GM19468 (cell line): ENCODE results near the gene TDRD9.

Experiments
- ATAC-seq: cut with Tn5 transposase; IDR thresholded peaks from one replicate; pipeline ENCODE4 v1.9.1; 2021; ENCODE audit warnings: mild to moderate bottlenecking, moderate library complexity, moderate number of reproducible peaks; ENCODE audit not compliant: unreplicated experiment; ENCODE audit errors: extremely low read depth

The TDRD9 gene

DNA sequence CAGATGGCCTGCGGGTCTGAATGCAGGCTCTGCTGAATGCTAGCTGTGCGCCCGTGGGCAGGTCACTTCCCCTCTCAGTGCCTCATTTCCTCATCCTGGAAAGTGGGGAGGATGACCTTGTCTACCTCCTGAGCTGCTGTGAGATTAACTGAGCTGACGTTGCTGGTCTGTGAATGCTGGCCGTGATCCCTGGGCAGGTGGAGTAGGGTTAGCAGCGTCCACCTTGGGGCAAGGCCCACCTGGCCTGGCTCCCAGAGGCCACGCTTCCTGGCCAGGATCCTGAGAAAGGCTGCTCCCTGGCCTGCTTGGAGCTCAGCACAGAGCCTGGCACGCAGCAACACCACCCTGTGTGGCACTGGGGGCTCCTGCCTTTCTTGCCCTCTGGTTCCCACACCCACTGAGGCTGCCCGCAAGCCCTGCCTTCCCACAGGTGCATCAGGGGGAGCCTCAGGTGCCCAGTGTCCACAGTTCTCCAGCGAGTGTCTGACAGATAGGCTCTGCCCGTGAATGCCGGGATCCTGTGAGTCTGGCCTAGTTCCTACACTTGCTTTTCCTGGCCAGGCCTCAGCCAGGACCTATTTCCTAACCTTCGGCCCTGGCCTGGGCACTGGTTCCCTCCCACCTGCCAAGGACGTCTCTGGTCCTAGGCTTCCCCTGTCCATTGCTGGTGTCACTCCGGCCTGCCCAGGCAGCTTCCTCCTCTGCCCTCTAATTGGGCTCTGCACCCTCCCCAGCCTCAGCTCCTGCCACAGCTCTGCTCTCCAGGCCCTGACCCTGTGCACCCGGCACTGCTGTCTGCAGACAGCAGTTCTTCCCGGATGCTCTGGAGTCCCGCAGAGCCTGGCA lies 37.2 kb upstream of the TDRD9 start:
- ATAC-seq, result no peak

DNA sequence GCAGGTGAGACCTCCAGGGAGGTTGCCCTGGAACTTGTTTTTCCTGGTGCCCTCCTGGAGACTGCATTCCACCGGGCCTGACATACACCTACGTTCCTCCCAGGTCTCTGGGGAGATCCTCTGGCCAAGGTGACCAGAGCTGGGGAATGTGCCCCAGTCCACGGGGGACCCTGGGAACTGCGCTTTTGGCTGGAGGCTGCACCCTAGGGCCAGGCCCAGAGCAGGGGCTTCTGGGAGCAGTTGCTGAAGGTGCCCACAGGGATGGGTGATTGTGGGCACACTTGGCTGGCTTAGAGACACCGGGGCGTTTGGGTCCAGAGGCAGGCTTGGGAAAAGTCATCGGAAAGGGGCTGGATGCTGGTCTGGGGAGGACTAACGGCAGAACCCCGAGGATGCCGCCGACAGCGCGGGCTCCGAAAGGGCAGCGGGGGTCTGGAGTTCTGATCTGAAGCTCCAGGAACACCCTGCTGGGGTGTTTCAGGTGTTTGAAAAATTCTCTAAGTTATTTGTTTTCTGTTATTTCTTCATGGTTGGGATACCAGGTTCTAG lies 36.5 kb upstream of the TDRD9 start:
- no peak for ATAC-seq

DNA sequence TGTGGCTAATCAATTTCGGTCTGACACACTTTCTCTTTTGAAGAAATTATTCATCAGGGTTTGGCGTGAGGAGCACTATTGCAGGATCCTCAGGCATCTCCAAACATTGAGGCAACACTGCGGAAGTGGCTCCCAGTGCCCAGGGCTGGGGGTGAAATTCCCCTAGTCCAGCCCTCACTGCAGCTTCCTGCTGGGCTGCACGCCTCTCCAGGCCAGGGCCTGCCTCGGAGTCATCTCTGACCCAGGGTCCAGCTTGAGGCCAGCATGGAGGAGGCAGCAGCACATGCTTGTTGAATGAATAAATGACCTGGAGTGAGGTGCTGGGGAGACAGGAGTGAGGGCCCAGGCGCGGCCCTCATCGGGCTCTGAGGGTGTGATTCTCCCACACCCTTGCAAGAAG lies 36.0 kb upstream of the TDRD9 start:
- no peak for ATAC-seq

DNA sequence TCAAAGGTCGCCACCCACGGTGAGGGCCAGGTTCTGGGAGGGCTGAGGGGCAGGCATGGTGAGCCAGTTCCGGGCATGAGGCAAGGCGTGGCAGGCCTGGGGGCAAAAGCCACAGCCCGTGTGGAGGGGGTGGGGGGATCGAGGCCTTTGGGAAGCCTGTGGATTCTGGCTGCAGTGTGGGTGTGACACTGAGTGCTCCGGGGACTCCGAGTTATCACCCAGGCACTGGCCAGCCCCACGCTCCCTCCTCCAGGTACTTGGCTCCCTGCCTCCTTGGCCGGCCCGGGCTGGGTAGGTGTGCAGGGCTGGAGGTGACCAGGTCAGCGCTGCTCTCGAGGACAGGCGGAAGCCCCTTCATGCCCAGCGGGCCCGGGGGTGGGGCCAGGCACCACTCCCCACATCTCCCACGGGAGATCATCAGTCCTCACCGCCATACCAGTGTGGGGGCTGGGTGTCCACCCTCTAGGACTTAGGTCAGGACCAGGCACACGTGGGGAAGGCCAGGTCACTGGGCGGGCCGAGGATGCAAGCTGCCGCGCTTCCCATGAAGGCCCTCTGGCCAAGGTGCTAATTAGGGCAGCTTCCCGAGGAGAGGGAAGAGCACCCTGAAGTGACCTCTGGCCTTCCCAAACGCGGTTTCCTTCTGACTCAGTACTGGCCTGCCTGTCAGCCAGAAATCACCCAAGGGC lies 34.1 kb upstream of the TDRD9 start:
- no peak for ATAC-seq

DNA sequence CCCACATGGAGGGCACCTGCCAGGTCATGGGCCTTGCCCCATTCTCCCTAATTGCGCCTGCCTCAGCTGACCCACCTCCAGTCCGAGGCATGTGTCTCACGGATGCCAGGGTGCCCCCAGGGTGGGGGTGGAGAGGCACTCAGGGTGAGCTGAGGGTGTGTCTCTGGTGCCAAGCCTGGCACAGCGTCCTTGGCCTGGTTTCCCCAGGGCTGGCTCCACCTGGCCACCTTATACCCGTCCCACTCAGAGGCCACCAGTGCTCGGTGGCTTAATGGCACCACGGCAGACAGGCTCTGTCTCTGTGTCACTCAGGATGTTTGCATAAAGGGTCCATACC lies 33.6 kb upstream of the TDRD9 start:
- no peak for ATAC-seq

DNA sequence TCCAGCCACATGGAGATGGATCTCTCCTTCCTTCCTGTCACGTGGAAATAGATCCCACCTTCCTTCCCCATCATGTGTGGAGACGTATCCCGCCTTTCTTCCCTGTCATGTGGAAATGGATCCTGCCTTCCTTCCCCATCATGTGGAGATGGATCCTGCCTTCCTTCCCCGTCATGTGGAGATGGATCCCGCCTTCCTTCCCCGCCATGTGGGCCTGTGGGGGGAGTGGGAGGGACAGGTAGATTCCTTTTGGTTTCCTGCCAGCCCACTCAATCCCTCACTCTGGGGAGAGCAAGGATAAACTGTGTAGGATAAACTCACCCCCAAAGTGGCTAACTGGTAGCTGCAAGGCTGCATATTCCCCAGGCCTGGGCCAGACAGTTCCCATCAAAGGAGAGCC lies 31.7 kb upstream of the TDRD9 start:
- ATAC-seq, result no peak

DNA sequence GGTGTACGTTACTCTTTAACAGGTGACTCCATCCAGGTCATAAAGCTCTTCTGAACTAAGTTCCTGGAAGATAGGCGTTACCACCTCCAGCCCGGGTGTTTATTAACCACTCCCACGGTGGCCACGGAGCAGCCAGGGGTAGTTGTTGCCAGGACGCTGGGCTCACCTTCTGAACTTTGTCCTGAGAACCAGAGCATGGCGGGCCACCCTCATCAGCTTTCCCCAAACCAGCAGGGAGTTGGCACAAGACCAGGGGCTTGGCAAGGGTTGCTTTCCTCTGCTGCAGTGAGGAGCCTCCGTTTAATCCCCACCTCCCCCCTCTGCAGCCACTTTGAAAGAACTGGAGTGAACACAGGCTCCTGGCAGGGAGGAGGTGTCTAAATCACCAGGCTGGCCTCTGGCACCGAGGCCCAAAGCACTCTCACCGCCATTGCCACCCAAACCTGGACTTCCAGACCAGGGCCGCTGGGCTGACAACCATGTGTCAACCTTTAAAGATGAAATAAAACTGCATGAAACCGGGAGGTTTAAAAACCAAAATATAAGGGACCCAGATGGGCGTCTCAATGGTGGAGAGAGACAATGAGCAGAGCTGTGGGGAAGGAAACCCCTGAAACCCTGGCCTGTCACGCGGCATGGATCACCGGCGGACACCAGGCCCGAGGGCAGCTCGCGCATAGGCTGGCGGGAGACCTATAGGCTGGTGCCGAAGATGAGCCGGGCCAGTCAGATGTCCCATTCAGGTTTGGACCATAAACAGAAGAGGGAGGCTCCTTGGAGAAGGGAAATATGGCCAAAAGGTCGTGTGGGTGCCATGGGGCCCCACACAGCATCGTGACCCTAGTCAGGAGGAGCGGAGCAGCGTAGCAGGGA lies 30.9 kb upstream of the TDRD9 start:
- no peak for ATAC-seq

DNA sequence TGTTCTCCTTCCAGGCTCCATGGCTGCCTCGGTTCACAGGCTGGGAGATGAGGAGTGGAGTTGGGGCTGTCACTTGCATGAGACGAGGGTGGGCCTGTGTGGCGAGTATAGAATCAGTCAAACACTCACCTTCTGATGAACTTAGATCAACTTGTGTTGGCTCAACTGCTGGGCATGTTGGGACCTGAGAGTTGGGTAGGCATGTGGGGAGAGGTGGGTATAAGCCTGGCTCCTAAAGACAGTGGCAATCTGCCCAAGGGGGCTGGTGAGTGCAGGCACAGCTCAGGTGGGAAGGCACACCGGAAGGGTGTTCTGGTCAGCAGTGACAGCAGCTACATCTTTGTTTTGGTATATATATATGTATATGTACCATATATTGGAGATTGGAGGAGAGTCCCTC lies 30.1 kb upstream of the TDRD9 start:
- ATAC-seq, result no peak

DNA sequence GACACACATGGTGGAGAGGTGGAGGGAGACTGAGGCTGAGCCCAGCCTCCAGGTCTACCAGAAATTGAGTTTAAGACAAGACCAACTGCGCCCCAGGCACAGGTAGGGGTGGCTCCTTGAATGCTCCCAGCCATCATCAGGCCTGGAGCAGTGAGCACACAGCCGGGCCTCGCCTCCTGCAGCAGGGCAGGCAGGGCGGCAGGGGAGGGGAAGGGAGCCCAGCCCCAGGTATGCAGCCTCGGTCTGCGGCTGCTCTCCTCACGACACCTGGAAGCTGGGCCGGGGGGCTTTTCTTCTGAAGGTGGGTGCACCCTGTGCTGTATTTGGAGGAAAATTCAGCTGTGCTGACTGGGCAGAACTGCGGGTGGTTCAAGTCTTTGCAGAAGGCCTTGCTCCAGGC lies 29.5 kb upstream of the TDRD9 start:
- no peak for ATAC-seq

DNA sequence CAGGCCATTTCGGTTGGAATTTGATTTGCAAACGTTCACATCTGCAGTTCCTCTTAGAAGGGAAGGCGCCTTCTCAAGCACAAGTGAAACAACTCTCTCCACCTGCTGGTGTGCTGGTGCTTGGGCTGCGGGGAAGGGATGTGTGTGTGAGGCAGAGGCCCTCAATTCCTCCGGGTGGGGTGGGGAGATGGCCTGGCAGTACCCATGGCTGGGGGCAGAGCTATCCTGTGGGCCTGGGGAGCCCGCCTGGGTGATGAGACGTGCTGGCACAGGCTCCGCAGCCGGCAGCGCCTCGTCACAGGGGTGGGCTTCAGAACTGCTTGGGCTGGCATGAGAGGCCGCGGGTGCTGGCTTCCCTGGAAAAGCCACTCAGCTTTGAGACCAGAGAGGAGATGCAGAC lies 28.9 kb upstream of the TDRD9 start:
- no peak for ATAC-seq

DNA sequence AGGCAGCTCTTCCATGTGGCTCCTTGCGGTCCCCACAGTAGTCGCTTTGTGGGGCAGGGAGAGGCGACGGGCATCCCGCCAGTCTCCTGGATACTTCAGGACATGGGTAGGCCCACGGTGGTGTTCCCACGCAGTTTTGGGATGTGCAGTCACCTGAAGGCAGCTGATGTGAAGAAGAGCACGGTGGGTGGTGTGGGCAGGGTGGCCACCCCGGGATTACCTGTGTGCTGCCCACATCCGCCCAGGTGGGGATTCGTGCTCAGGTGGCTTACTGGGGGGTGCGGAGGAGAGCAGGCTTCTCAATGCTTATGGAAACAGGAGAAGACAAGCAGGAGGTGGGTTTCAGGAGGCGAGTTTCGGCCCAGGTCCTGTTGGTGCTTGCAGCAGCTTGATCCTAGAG lies 28.4 kb upstream of the TDRD9 start:
- ATAC-seq, result no peak

DNA sequence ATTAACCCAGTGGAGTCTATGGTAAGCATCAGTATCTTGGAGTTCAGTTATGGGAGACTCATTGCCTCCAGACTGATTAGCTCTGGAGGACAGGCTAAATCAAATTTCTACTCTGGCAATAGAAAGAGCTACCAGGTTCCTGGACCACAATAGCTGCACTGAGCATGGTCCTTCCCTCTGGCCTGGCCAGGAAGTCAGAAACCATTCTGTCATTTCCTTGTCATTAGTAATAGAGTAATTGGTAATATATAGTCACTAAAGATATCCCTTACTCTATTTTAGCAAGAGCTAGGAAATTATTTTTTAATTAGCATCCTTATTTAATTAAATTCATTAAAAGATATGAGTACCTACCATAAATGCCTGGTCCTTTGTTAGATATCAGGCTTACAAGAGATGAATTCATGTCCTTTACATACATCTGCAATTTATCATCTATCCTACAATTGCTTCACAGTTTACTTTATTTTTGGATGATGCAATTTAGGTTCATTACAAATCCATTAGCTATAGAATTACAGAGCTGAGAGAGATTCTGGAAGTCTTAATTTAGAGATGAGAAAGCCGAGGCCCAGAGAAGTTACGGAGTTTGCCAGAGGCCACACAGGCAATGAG lies 23.7 kb upstream of the TDRD9 start:
- ATAC-seq, result no peak

DNA sequence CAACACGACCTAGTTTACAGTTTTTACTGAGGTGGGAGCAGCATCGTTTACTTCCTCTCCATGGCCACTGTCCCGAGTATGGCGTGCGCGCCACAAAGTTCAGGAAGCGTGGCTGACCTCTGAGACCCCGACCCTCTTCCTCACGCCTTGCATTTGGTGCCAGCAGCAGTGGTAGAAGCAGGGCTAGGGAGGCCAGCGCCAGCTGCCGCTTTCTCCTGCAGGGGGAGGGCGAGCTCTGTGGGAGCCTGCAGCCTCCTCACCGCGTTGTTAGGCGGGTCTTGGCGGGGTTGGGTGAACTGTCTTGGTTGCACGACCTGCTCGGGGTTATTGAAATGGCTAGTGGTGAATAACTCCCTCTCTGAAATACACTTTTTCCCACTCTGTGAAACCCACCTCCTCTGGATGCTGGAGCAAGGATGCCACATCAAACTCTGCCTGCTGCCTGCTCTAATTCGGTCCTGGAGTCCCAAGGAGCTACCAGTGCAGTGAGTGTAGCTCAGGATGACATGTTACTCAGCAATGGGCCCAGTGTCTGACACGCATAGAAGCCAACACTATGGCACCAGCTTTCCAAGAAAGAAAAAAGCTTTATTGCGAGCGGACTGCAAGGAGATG lies 22.3 kb upstream of the TDRD9 start:
- ATAC-seq, result no peak

DNA sequence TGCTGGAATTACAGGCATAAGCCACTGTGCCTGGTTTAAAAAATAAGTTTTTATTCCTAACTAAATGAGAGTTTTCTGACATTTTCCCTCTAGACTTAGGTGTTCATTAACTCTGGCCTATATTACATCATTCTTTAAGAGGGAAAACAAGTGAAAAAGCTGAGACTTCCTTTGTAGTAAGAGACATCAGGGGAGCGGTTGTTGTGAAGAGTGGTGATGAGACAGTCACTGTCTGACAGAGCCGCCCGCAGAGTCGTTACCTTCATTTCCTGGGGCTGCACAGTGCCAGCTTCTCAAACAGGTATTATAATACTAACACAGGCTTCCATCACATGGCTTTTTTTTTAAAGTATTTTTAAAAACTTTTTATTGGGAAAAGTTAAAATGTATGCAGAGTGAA lies 19.7 kb upstream of the TDRD9 start:
- no peak for ATAC-seq

DNA sequence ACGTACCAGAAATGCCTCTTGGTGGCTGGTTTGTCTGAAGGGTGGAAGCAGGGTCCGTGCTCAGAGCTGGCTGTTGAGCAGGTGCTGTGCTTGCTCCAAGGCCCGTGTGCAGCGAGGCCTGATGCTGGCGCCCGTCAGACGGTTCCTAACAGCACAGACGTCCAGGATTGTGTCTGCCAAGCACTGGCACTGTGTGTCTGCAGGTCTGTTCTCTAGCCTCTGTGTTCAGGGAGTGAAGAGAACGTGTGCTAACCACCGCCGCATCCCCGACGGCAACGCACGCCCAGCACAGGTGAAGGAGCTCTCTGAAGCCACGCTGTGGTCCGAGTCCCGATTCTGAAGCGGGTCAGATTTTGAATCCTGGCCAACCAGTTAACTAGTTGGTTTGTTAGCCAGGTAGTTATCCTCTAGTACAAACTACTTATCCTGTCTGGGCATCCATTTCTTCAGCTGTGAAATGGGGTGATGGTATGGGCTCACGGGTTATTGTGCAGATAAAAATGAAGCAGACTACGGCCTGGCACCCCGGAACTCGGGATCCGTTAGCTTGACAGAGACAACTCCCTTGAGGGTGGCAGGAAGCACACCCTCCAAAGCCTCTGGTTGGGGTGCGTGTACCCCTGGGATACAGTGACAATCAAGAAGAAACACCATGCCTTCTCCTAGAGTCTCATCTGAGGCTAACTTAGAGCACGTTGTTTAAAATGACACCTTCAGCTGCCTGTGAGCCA lies 18.6 kb upstream of the TDRD9 start:
- ATAC-seq, result no peak

DNA sequence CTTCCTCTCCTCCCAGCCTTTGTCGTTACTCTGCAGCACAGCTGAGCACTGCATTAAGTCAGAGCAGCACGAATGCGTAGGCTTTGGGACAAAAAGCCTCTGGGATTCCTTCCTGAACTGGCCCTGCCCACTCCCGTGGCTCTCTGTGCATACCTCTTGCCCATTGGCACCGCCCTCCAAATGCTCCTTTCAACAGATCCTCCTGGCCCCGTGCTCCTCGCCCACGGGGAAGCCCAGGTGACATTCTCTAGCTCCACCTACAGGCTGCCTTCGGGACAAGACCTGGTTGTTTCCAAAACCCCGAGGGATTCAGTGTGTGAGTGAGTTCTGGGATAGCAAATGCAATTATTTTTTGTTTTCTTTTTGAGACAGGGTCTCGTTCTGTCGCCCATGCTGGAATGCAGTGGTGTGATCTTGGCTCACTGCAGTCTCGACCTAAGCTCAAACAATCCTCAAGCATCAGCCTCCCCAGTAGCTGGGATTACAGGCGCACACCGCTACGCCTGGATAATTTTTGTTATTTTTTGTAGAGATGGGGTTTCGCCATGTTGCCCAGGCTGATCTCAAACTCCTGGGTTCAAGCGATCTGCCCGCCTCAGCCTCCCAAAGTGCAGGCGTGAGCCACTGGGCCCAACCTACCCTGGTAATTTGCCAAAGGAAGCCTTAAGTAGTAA lies 17.9 kb upstream of the TDRD9 start:
- ATAC-seq, result no peak

DNA sequence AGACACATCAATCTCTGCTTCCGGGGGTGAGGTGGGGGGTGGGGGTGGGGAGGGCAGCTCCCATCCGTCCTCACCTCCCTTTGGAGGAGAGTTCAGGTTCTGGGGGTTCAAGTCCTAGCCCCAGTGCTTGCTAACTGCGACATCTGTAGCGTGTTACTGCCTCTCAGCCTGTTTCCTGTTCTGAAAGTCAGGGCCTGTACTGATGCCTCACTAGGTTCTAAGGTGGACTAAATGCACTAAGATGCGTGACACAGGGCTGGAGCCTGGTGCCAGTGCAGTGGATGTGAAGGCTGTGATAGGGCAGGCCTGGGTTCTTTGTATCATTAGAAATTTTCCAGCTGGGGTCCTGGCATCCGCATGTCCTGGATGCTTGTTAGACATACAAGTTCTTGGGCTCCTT lies 17.3 kb upstream of the TDRD9 start:
- no peak for ATAC-seq

DNA sequence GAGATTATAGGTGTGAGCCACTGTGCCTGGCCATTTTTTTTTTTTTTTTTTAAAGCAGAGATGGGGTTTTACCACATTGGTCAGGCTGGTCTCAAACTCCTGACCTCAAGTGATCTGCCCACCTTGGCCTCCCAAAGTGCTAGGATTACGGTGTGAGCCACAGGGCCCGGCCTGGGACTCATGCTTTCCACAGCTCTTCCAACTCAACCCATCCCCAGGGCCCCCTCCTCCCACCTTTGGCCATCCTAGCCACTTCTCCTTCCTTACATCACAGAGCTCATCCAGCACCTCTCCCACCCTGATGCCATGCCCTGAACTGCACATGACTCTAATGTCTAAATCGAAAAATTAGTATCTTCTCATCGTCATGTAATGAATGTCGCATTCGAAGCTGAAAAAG lies 12.6 kb upstream of the TDRD9 start:
- ATAC-seq, result no peak
